Measurements from ENCODE around the gene OBSCN.

DNA sequence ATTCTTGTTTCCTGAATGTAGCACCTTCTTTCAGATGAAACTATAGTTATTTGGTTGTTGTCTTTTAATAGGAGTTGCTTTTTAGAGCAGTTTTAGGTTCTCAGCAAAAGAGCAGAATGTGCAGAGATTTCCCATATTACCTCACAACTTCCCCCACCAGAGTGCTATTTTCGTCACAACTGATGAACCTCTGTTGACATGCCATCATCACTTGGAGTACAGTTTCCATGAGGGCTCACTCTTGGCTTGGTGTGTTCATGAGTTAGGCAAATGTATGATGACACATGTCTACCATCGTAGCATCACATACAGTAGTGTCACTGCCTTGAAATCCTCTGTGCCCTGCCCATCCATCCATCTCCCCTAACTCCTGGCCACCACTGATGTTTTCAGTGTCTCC is 38.5 kb upstream of the OBSCN start:
- TF ChIP-seq, protein P1, sequence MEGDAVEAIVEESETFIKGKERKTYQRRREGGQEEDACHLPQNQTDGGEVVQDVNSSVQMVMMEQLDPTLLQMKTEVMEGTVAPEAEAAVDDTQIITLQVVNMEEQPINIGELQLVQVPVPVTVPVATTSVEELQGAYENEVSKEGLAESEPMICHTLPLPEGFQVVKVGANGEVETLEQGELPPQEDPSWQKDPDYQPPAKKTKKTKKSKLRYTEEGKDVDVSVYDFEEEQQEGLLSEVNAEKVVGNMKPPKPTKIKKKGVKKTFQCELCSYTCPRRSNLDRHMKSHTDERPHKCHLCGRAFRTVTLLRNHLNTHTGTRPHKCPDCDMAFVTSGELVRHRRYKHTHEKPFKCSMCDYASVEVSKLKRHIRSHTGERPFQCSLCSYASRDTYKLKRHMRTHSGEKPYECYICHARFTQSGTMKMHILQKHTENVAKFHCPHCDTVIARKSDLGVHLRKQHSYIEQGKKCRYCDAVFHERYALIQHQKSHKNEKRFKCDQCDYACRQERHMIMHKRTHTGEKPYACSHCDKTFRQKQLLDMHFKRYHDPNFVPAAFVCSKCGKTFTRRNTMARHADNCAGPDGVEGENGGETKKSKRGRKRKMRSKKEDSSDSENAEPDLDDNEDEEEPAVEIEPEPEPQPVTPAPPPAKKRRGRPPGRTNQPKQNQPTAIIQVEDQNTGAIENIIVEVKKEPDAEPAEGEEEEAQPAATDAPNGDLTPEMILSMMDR (IDR thresholded peaks at IDR 0.05): no peak
- TF ChIP-seq TCF7L2 (IDR thresholded peaks at IDR 0.05; ENCODE audit: low read depth, low read length): no peak
- TF ChIP-seq POLR2AphosphoS5 (IDR thresholded peaks at IDR 0.05; ENCODE audit: low read depth, low read length): no peak
- no peak for TF ChIP-seq SIN3A (IDR thresholded peaks at IDR 0.05; ENCODE audit: borderline replicate concordance, insufficient read depth, low read depth, low read length)
- TF ChIP-seq, protein P2, sequence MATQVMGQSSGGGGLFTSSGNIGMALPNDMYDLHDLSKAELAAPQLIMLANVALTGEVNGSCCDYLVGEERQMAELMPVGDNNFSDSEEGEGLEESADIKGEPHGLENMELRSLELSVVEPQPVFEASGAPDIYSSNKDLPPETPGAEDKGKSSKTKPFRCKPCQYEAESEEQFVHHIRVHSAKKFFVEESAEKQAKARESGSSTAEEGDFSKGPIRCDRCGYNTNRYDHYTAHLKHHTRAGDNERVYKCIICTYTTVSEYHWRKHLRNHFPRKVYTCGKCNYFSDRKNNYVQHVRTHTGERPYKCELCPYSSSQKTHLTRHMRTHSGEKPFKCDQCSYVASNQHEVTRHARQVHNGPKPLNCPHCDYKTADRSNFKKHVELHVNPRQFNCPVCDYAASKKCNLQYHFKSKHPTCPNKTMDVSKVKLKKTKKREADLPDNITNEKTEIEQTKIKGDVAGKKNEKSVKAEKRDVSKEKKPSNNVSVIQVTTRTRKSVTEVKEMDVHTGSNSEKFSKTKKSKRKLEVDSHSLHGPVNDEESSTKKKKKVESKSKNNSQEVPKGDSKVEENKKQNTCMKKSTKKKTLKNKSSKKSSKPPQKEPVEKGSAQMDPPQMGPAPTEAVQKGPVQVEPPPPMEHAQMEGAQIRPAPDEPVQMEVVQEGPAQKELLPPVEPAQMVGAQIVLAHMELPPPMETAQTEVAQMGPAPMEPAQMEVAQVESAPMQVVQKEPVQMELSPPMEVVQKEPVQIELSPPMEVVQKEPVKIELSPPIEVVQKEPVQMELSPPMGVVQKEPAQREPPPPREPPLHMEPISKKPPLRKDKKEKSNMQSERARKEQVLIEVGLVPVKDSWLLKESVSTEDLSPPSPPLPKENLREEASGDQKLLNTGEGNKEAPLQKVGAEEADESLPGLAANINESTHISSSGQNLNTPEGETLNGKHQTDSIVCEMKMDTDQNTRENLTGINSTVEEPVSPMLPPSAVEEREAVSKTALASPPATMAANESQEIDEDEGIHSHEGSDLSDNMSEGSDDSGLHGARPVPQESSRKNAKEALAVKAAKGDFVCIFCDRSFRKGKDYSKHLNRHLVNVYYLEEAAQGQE (IDR thresholded peaks at IDR 0.05; ENCODE audit: insufficient read depth in 1 of 2, low read depth in 2 of 2, low read length in 1 of 2): no peak
